Measurements from ENCODE around the gene ITGAL. TPM values are rescaled to one million over a fixed set of nuclear protein-coding genes. Genes with fewer than 3 reads are reported as not detected.
"Not testable (repeated sequence)": the region's sequence is repeated elsewhere in the genome, so short reads cannot be mapped to it uniquely, and the experiment has no call there.

The ITGAL gene
- total RNA-seq, 1 experiment from 2014 or later = not detected

DNA sequence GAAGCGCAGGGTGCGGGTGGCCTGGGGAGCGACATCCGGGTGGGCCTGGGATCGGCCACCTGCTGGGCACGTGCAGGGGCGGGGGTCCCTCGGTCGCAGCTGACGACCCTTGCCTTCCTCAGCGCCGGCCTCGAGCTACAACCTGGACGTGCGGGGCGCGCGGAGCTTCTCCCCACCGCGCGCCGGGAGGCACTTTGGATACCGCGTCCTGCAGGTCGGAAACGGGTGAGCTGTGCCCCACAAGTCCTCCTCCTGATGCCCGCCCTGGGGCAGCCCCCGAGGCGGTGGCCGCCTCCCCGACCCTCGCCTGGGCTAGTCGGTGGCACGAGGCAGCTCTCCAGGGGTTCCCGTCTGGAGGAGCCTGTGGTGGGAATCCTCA is 1.5 kb downstream of the ITGAL start:
- no peaks in the 10 kb centered on the region for H3K9me3 Mint-ChIP-seq (ENCODE audit: unreplicated experiment)
- H3K27ac Mint-ChIP-seq (ENCODE audit: low read depth, unreplicated experiment) = no peak overlapping the region
- H3K4me3 Mint-ChIP-seq (ENCODE audit: unreplicated experiment) = no peak overlapping the region
- H3K4me1 Mint-ChIP-seq (ENCODE audit: insufficient read depth, unreplicated experiment) = peaks cover 8% of the 10 kb centered on the region
- DNase-seq (ENCODE audit: unreplicated experiment) = no peak
- BruUV-seq (replicated peaks) = no TSS peak
- no peak for TF ChIP-seq CTCF (IDR thresholded peaks at IDR 0.05; ENCODE audit: unreplicated experiment)
- POLR2A ChIA-PET = interaction anchor here (1.1 to 1.3 kb wide), 3 partner anchors 44 to 53 kb away, joined by 3 read pairs; partner anchors contain the start of gene DCTPP1
- intact Hi-C loops (cut with micrococcal nuclease) = no loop called here
- H3K36me3 Mint-ChIP-seq (ENCODE audit: insufficient read depth, unreplicated experiment) = no peaks in the 10 kb centered on the region
- H3K27me3 Mint-ChIP-seq (ENCODE audit: insufficient read depth, unreplicated experiment) = no peaks in the 10 kb centered on the region
- CTCF ChIA-PET = interaction anchor here (0.6 kb wide), 1 partner anchor 40 kb away, joined by 3 read pairs; no protein-coding TSS in a partner anchor

DNA sequence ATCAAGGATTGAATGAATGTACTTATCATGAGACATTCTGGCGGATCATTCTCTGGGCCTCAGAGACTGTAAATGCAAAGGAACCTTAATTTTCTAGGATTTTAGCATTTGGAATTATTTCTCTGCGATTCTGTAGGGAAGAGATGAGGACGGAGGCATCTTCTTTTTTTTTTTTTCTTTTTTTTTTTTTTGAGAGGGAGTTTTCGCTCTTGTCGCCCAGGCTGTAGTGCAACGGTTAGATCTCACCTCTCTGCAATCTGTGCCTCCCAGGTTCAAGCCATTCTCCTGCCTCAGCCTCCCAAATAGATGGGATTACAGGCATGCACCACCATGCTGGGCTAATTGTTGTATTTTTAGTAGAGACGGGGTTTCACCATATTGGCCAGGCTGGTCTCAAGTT is 2.1 kb downstream of the ITGAL start:
- ChIA-PET CTCF (interaction anchor here (0.5 to 0.7 kb wide), 2 partner anchors 25 to 155 kb away, joined by 3 to 4 read pairs; no protein-coding TSS in a partner anchor), POLR2A (interaction anchor here (0.7 kb wide), 1 partner anchor 549 kb away, joined by 3 read pairs; no protein-coding TSS in a partner anchor)
- intact Hi-C loops (cut with micrococcal nuclease) = no loop called here
- no TSS peak for BruUV-seq (replicated peaks)
- Mint-ChIP-seq H3K4me3 (ENCODE audit: unreplicated experiment) (no peak overlapping the region), H3K4me1 (ENCODE audit: insufficient read depth, unreplicated experiment) (peaks cover 4% of the 10 kb centered on the region), H3K9me3 (ENCODE audit: unreplicated experiment) (no peaks in the 10 kb centered on the region), H3K27me3 (ENCODE audit: insufficient read depth, unreplicated experiment) (no peaks in the 10 kb centered on the region), H3K27ac (ENCODE audit: low read depth, unreplicated experiment) (no peak overlapping the region), H3K36me3 (ENCODE audit: insufficient read depth, unreplicated experiment) (no peaks in the 10 kb centered on the region)
- no peak for DNase-seq (ENCODE audit: unreplicated experiment)
- TF ChIP-seq CTCF (IDR thresholded peaks at IDR 0.05; ENCODE audit: unreplicated experiment) = no peak

GRCh38 chr16:30476991-30477390 is 4.4 kb downstream of the ITGAL start:
- ChIA-PET POLR2A (interaction anchor here (0.7 to 1.0 kb wide), 2 partner anchors 14 to 50 kb away, joined by 3 to 4 read pairs; no protein-coding TSS in a partner anchor), CTCF (interaction anchor here (1.2 kb wide), 1 partner anchor 47 kb away, joined by 3 read pairs; the partner anchor contains the start of gene DCTPP1)
- Mint-ChIP-seq H3K27me3 (ENCODE audit: insufficient read depth, unreplicated experiment) (no peaks in the 10 kb centered on the region), H3K27ac (ENCODE audit: low read depth, unreplicated experiment) (no peak overlapping the region), H3K36me3 (ENCODE audit: insufficient read depth, unreplicated experiment) (peaks cover 5% of the 10 kb centered on the region), H3K4me3 (ENCODE audit: unreplicated experiment) (no peak overlapping the region), H3K4me1 (ENCODE audit: insufficient read depth, unreplicated experiment) (no peaks in the 10 kb centered on the region), H3K9me3 (ENCODE audit: unreplicated experiment) (no peaks in the 10 kb centered on the region)
- no peak for DNase-seq (ENCODE audit: unreplicated experiment)
- intact Hi-C loops (cut with micrococcal nuclease) = no loop called here
- TF ChIP-seq CTCF (IDR thresholded peaks at IDR 0.05; ENCODE audit: unreplicated experiment) = no peak
- BruUV-seq (replicated peaks) = no TSS peak

DNA sequence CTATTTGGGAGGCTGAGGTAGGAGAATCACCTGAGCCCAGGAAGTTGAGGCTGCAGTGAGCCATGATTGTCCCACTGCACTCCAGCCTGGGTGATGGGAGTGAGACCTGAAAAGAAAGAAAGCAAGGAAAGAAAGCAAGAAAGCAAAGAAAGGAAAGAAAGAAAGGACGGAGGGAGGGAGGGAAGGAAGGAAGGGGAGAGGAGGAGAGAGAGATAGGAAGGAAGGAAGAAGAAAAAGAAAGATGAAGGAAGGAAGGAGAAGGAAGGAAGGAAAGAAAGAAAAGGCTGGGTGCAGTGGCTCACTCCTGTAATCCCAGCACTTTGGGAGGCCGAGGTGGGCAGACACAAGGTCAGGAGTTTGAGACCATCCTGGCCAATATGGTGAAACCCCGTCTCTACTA is 5.2 kb downstream of the ITGAL start:
- BruUV-seq (replicated peaks); H3K27ac Mint-ChIP-seq (ENCODE audit: low read depth, unreplicated experiment); H3K4me1 Mint-ChIP-seq (ENCODE audit: insufficient read depth, unreplicated experiment); H3K27me3 Mint-ChIP-seq (ENCODE audit: insufficient read depth, unreplicated experiment); H3K9me3 Mint-ChIP-seq (ENCODE audit: unreplicated experiment); intact Hi-C loops (cut with micrococcal nuclease); H3K4me3 Mint-ChIP-seq (ENCODE audit: unreplicated experiment); DNase-seq (ENCODE audit: unreplicated experiment); H3K36me3 Mint-ChIP-seq (ENCODE audit: insufficient read depth, unreplicated experiment): not testable (repeated sequence)
- ChIA-PET POLR2A (interaction anchor here (0.7 kb wide), 1 partner anchor 49 kb away, joined by 4 read pairs; no protein-coding TSS in a partner anchor), CTCF (interaction anchor here (1.2 kb wide), 1 partner anchor 48 kb away, joined by 3 read pairs; the partner anchor contains the start of gene DCTPP1)

All from MCF 10A (cell line).